HepG2 (cell line): ENCODE data around the gene TMEM145.

Experiments used
- CBX5 ChIP-seq: sonication (generic); formaldehyde crosslinking; IDR thresholded peaks from 2 replicates; pipeline ENCODE4 v1.4.0; 2020; ENCODE audit warnings: missing genetic modification reagents, borderline replicate concordance
- FOXK2 ChIP-seq: fragments of 450-650 bp; IDR thresholded peaks from 2 replicates; pipeline ENCODE4 v1.6.1; 2016
- GATAD2A ChIP-seq: IDR thresholded peaks from 2 replicates; pipeline ENCODE4 v1.6.1; 2016
- GPN1 ChIP-seq: sonication (generic); formaldehyde crosslinking; IDR thresholded peaks from 2 replicates; pipeline ENCODE4 v1.5.1; 2020; ENCODE audit warnings: missing genetic modification reagents, borderline replicate concordance
- MAZ ChIP-seq, 2 experiments: sonication (generic) in 1 of 2; formaldehyde crosslinking in 1 of 2; IDR thresholded peaks; 2 replicates each; pipeline versions ENCODE4 v1.5.0 to v1.6.1; 2012 to 2020; ENCODE audit warnings: low read depth in 2 of 2, mild to moderate bottlenecking in 2 of 2, borderline replicate concordance in 1 of 2, improper control_type of control experiment in 1 of 2, low read length in 1 of 2, missing genetic modification reagents in 1 of 2, moderate library complexity in 1 of 2
- NCOR1 ChIP-seq: fragments of 200-600 bp; sonication (generic); IDR thresholded peaks from 2 replicates; pipeline ENCODE4 v1.7.0; 2017; ENCODE audit warnings: antibody characterized with exemption, low read length, borderline replicate concordance
- PHF21A ChIP-seq: sonication (generic); formaldehyde crosslinking; IDR thresholded peaks from 2 replicates; pipeline ENCODE4 v1.5.0; 2020; ENCODE audit warnings: mild to moderate bottlenecking, missing genetic modification reagents
- POLR2A ChIP-seq, 2 experiments: IDR thresholded peaks; 2 replicates each; pipeline ENCODE4 v1.6.1; 2011; ENCODE audit warnings: low read depth in 2 of 2, low read length in 2 of 2, mild to moderate bottlenecking in 1 of 2, moderate library complexity in 1 of 2; ENCODE audit not compliant: insufficient read depth in 1 of 2
- POLR2AphosphoS5 ChIP-seq: IDR thresholded peaks from 2 replicates; pipeline ENCODE4 v1.6.1; 2012; ENCODE audit warnings: low read depth, low read length
- SMAD1 ChIP-seq: sonication (generic); formaldehyde crosslinking; IDR thresholded peaks from 2 replicates; pipeline ENCODE4 v1.4.0; 2020; ENCODE audit warnings: missing genetic modification reagents, low read depth, mild to moderate bottlenecking, borderline replicate concordance
- ZNF317 ChIP-seq: sonication (generic); formaldehyde crosslinking; IDR thresholded peaks from 2 replicates; pipeline ENCODE4 v1.5.0; 2020; ENCODE audit warnings: mild to moderate bottlenecking, missing genetic modification reagents
- ZNF775 ChIP-seq: sonication (generic); formaldehyde crosslinking; IDR thresholded peaks from 2 replicates; pipeline ENCODE4 v1.4.0; 2020; ENCODE audit warnings: missing genetic modification reagents, mild to moderate bottlenecking, moderate library complexity, borderline replicate concordance
- TF ChIP-seq, protein P1 (sequence below): sonication (generic); formaldehyde crosslinking; IDR thresholded peaks from one replicate; pipeline ENCODE4 v1.5.1; 2020; ENCODE audit warnings: mild to moderate bottlenecking, missing genetic modification reagents; ENCODE audit errors: not compliant biosample characterization
- TF ChIP-seq, protein P2 (sequence below): sonication (generic); formaldehyde crosslinking; IDR thresholded peaks from 2 replicates; pipeline ENCODE4 v1.5.0; 2020; ENCODE audit warnings: mild to moderate bottlenecking, missing genetic modification reagents, borderline replicate concordance

DNA sequence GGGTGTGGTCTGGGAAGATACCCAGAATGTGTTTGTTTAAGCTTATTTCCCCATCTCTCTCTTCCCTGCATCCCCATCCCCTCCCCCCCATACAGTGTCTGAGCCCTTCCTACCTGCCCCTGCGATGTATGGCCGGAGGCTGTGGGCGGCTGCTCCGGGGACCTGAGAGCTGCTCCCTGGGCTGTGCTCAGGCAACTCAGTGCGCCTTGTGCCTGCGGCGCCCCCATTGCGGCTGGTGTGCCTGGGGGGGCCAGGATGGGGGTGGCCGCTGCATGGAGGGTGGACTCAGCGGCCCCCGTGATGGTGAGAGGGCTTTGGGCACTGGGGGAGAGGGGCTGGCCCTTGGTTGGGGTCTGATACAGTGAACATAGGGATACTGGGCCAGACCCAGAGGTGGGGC, 55.3 kb downstream of the TMEM145 start:
- no peak for TF ChIP-seq ZNF775 (CRISPR knock-in tag)
- TF ChIP-seq, protein P1, sequence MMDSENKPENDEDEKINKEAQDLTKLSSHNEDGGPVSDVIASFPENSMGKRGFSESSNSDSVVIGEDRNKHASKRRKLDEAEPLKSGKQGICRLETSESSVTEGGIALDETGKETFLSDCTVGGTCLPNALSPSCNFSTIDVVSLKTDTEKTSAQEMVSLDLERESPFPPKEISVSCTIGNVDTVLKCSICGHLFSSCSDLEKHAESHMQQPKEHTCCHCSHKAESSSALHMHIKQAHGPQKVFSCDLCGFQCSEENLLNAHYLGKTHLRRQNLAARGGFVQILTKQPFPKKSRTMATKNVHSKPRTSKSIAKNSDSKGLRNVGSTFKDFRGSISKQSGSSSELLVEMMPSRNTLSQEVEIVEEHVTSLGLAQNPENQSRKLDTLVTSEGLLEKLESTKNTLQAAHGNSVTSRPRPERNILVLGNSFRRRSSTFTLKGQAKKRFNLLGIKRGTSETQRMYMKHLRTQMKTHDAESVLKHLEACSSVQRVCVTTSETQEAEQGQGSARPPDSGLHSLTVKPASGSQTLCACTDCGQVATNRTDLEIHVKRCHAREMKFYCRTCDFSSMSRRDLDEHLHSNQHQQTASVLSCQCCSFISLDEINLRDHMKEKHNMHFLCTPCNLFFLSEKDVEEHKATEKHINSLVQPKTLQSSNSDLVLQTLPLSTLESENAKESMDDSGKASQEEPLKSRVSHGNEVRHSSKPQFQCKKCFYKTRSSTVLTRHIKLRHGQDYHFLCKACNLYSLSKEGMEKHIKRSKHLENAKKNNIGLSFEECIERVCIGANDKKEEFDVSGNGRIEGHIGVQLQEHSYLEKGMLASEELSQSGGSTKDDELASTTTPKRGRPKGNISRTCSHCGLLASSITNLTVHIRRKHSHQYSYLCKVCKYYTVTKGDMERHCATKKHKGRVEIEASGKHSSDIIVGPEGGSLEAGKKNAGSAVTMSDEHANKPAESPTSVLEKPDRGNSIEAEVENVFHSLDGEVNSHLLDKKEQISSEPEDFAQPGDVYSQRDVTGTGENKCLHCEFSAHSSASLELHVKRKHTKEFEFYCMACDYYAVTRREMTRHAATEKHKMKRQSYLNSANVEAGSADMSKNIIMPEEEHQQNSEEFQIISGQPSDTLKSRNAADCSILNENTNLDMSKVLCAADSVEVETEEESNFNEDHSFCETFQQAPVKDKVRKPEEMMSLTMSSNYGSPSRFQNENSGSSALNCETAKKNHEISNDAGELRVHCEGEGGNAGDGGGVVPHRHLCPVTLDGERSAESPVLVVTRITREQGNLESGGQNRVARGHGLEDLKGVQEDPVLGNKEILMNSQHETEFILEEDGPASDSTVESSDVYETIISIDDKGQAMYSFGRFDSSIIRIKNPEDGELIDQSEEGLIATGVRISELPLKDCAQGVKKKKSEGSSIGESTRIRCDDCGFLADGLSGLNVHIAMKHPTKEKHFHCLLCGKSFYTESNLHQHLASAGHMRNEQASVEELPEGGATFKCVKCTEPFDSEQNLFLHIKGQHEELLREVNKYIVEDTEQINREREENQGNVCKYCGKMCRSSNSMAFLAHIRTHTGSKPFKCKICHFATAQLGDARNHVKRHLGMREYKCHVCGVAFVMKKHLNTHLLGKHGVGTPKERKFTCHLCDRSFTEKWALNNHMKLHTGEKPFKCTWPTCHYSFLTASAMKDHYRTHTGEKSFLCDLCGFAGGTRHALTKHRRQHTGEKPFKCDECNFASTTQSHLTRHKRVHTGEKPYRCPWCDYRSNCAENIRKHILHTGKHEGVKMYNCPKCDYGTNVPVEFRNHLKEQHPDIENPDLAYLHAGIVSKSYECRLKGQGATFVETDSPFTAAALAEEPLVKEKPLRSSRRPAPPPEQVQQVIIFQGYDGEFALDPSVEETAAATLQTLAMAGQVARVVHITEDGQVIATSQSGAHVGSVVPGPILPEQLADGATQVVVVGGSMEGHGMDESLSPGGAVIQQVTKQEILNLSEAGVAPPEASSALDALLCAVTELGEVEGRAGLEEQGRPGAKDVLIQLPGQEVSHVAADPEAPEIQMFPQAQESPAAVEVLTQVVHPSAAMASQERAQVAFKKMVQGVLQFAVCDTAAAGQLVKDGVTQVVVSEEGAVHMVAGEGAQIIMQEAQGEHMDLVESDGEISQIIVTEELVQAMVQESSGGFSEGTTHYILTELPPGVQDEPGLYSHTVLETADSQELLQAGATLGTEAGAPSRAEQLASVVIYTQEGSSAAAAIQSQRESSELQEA (CRISPR knock-in tag), result no peak
- TF ChIP-seq, protein P2, sequence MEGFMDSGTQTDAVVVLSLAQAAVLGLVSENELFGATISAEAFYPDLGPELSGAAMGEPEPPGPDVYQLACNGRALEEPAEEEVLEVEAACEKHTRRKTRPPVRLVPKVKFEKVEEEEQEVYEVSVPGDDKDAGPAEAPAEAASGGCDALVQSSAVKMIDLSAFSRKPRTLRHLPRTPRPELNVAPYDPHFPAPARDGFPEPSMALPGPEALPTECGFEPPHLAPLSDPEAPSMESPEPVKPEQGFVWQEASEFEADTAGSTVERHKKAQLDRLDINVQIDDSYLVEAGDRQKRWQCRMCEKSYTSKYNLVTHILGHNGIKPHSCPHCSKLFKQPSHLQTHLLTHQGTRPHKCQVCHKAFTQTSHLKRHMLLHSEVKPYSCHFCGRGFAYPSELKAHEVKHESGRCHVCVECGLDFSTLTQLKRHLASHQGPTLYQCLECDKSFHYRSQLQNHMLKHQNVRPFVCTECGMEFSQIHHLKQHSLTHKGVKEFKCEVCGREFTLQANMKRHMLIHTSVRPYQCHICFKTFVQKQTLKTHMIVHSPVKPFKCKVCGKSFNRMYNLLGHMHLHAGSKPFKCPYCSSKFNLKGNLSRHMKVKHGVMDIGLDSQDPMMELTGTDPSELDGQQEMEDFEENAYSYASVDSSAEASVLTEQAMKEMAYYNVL (CRISPR knock-in tag), result no peak
- TF ChIP-seq POLR2AphosphoS5, result no peak
- no peak for TF ChIP-seq FOXK2
- TF ChIP-seq ZNF317 (CRISPR knock-in tag), result no peak
- no peak for TF ChIP-seq GPN1 (CRISPR knock-in tag)
- no peak for TF ChIP-seq SMAD1
- no peak for TF ChIP-seq POLR2A (IDR thresholded peaks at IDR 0.05; ENCODE audit: insufficient read depth in 1 of 2, low read depth in 2 of 2, low read length in 2 of 2)
- TF ChIP-seq CBX5 (CRISPR knock-in tag), result no peak
- no peak for TF ChIP-seq PHF21A (CRISPR knock-in tag)
- no peak for TF ChIP-seq NCOR1
- no peak for TF ChIP-seq MAZ (IDR thresholded peaks at IDR 0.05; ENCODE audit: borderline replicate concordance, low read depth, low read length)
- no peak for TF ChIP-seq MAZ (CRISPR knock-in tag; IDR thresholded peaks at IDR 0.05; ENCODE audit: low read depth)
- TF ChIP-seq GATAD2A (CRISPR knock-in tag), result no peak
